PC-3 (cell line): ENCODE data around the gene CYP46A1.

ENCODE experiments used
- EZH2 ChIP-seq: fragments of 300-600 bp; sonication (generic); IDR thresholded peaks from one replicate; pipeline ENCODE4 v1.6.1; 2017; ENCODE audit warnings: antibody characterized with exemption, mild to moderate bottlenecking, low read length; ENCODE audit not compliant: unreplicated experiment
- EZH2phosphoT487 ChIP-seq: fragments of 300-600 bp; sonication (generic); IDR thresholded peaks from 2 replicates; pipeline ENCODE4 v1.6.1; 2018; ENCODE audit warnings: mild to moderate bottlenecking, antibody characterized with exemption, low read length, borderline replicate concordance
- TF ChIP-seq, protein P1 (sequence below): fragments of 300-600 bp; sonication (generic); conservative IDR thresholded peaks from 2 replicates; pipeline ENCODE4 v1.5.1; 2017; ENCODE audit warnings: antibody characterized with exemption, low read depth, mild to moderate bottlenecking, low read length

DNA sequence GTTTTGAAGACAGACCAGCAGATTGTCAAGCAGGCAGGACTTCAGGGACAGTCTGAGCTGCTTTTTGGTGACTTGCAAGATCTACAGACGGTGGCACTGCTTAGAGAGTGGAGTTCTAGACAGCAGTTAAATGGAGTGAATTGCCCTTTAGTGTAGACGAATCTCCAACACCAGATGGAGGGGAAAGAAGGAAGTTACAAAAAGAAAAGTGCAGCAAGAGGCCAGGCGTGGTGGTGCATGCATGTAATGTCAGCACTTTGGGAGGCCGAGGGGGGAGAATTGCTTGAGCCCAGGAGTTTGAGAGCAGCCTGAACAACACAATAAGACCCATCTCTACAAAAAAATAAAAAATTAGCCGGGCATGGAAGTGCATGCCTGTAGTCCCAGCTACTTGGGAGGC lies 47.6 kb upstream of the CYP46A1 start:
- TF ChIP-seq EZH2, result no peak
- TF ChIP-seq, protein P1, sequence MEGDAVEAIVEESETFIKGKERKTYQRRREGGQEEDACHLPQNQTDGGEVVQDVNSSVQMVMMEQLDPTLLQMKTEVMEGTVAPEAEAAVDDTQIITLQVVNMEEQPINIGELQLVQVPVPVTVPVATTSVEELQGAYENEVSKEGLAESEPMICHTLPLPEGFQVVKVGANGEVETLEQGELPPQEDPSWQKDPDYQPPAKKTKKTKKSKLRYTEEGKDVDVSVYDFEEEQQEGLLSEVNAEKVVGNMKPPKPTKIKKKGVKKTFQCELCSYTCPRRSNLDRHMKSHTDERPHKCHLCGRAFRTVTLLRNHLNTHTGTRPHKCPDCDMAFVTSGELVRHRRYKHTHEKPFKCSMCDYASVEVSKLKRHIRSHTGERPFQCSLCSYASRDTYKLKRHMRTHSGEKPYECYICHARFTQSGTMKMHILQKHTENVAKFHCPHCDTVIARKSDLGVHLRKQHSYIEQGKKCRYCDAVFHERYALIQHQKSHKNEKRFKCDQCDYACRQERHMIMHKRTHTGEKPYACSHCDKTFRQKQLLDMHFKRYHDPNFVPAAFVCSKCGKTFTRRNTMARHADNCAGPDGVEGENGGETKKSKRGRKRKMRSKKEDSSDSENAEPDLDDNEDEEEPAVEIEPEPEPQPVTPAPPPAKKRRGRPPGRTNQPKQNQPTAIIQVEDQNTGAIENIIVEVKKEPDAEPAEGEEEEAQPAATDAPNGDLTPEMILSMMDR, result no peak
- TF ChIP-seq EZH2phosphoT487, result no peak
